Ovary (tissue), 9 donors: Measurements from ENCODE around the gene TESMIN. TPM values are rescaled to one million over a fixed set of nuclear protein-coding genes. Genes with fewer than 3 reads are reported as not detected.

Experiments
- DNase-seq, 5 donors: peaks; one replicate each; pipeline ENCODE4 v3.0.0-alpha.2; 2019 to 2020
- H3K27ac ChIP-seq, 2 donors: fragments of 200-600 bp; one replicate each; pipeline versions ENCODE4 v1.5.1 to v1.8.0; 2019 to 2022
- H3K27me3 ChIP-seq: fragments of 200-600 bp; one replicate; pipeline ENCODE4 v1.8.0; 2022
- H3K36me3 ChIP-seq: fragments of 200-600 bp; sonication (generic); one replicate; pipeline ENCODE4 v1.5.1; 2019
- H3K4me1 ChIP-seq: one replicate; pipeline ENCODE4 v1.8.1; 2013; ENCODE audit warnings: mild to moderate bottlenecking, moderate library complexity; ENCODE audit not compliant: insufficient read depth
- H3K4me3 ChIP-seq: fragments of 200-600 bp; sonication (generic); one replicate; pipeline ENCODE4 v1.5.1; 2017
- H3K9me3 ChIP-seq, 2 donors: fragments of 200-600 bp in 1 of 2; sonication (generic) in 1 of 2; one replicate each; pipeline versions ENCODE4 v1.5.1 to v1.8.1; 2013 to 2019; ENCODE audit warnings: mild to moderate bottlenecking in 1 of 2, moderate library complexity in 1 of 2
- EP300 ChIP-seq: sonication (generic); formaldehyde crosslinking; IDR thresholded peaks from one replicate; pipeline ENCODE4 v1.6.1; 2017; ENCODE audit warnings: antibody characterized with exemption
- POLR2A ChIP-seq: fragments of 450-650 bp; IDR thresholded peaks from one replicate; pipeline ENCODE4 v1.6.1; 2017; ENCODE audit warnings: antibody characterized with exemption, mild to moderate bottlenecking, moderate library complexity
- WGBS, 3 donors: extraction: QIAGEN DNeasy Blood & Tissue Kit in 1 of 3; methylation state at CpG; one replicate each; pipeline versions ENCODE4 v1.1.5 to v1.1.7; 2013 to 2017; 5-methylcytosine and 5-hydroxymethylcytosine counted together
- intact Hi-C, 4 donors: fragments of 100-400 bp; cut with DNase I; formaldehyde crosslinking; loops; one replicate each; pipeline versions ENCODE4 v1.11.0 to v1.15.1; 2022 to 2023
- polyA plus RNA-seq, 2 donors: library from polyadenylated mRNA; stranded (reverse); fragments of 200-250 nt in 1 of 2; fragments of 350-450 nt in 1 of 2; fragmentation: Illumina TruSeq in 1 of 2; extraction: RNeasy Lipid Tissue Mini Kit (QIAGEN cat#74804) in 1 of 2; gene quantifications; one replicate each; pipeline ENCODE4 v1.2.3, GENCODE V29; 2013 to 2014
- total RNA-seq, 7 donors: library from RNA; depleted of rRNA in 2 of 7; stranded (reverse); fragments of >200 nt in 2 of 7; fragmentation: NEBNext Ultra II Directional in 3 of 7; extraction: Animal tissue kit (Norgen Biotek cat#: 25700) in 3 of 7; gene quantifications; one replicate each; pipeline versions ENCODE4 v1.1.0 to v1.2.4, GENCODE V29; 2016 to 2023
- TF ChIP-seq, protein P1 (sequence below), 3 donors: fragments of 450-650 bp in 2 of 3; fragments of 200-600 bp in 1 of 3; IDR thresholded peaks; one replicate each; pipeline versions ENCODE4 v1.5.1 to v1.8.0; 2016 to 2022; ENCODE audit warnings: antibody characterized with exemption in 3 of 3, mild to moderate bottlenecking in 1 of 3
- donor health status: DM: no; HTN: no; CAD: no; lungs with moderate emphysema.
- donor health status: DM: no; HTN: no; CAD: no.
- donor health status: Bipolar disorder and iron deficiency.
- donor health status: DM: yes; HTN: yes; CAD: no.
- donor health status: DM: no; HTN: no; CAD: no.
- donor health status: DM: yes; HTN: yes; CAD: no.

Gene TESMIN
- total and polyA plus RNA-seq, 9 donors: 1.1 to 4.1 (median 1.7) TPM

DNA sequence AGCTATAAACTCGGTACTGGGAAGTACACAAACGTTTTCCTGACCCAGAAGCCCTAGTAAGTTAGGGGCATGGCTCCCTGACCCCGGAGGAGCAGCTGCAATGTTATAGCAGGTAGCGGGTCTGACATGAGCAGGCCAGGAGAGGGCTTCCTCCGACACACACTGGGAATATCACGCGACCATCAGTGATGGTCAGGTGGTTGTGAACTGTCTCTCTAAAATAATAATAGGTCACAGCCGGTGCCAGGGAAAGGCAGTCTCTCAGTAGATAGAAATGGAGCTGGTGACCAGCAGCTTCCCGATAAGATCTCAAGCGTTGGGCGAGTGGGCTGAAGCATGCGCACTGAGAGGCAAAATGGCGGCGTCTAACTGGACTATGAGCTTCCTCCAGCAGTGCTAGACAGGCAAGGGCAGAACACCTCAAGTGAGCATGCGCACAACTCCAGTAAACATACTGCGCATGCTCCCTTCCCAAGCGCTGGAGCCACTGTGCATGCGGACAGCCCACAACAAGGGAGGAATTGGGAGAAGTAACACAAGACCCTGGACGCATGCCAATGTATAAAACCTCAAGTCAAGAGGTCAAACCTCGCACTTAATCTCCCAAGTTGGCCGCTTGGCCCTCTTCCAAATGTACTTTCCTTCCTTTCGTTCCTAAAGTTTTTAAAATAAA is 22.3 kb upstream of the TESMIN start:
- Histone ChIP-seq H3K27me3 (no peaks in the 10 kb centered on the region), H3K4me3 (no peak overlapping the region), H3K4me1 (peaks cover 4% of the 10 kb centered on the region), H3K9me3 (no peaks in the 10 kb centered on the region), H3K27ac (no peak overlapping the region), H3K36me3 (no peaks in the 10 kb centered on the region)
- intact Hi-C loops: no loop called here
- 77 to 81% (median 77%) methylated on average over 22 of the region's 22 CpGs for WGBS, 3 donors
- no peak for DNase-seq
- TF ChIP-seq EP300: no peak
- TF ChIP-seq, protein P1, sequence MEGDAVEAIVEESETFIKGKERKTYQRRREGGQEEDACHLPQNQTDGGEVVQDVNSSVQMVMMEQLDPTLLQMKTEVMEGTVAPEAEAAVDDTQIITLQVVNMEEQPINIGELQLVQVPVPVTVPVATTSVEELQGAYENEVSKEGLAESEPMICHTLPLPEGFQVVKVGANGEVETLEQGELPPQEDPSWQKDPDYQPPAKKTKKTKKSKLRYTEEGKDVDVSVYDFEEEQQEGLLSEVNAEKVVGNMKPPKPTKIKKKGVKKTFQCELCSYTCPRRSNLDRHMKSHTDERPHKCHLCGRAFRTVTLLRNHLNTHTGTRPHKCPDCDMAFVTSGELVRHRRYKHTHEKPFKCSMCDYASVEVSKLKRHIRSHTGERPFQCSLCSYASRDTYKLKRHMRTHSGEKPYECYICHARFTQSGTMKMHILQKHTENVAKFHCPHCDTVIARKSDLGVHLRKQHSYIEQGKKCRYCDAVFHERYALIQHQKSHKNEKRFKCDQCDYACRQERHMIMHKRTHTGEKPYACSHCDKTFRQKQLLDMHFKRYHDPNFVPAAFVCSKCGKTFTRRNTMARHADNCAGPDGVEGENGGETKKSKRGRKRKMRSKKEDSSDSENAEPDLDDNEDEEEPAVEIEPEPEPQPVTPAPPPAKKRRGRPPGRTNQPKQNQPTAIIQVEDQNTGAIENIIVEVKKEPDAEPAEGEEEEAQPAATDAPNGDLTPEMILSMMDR (IDR thresholded peaks at IDR 0.05): no peak
- TF ChIP-seq POLR2A: no peak

DNA sequence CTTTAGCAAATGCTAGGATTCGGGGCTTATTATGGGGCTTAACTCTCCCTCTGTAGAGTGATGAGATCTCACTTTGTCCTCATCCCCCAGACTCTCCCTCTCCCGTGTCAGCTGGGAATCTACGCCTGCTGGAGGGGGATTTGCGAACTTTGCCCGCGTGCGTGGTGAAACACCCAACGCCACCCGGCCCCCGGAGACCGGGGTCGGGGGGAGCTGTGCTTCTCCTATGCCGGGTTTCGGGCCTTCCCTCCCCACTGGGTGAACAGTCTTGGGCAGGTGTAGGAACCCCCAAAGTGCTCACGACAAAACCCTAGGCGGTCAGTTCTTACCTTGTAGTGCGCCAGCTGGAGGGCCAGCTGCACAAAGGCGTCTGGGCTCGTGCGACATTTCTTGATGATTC is 21.6 kb upstream of the TESMIN start:
- WGBS, 3 donors: 92 to 95% (median 94%) methylated on average over 20 of the region's 20 CpGs
- Histone ChIP-seq H3K27ac (no peak overlapping the region), H3K36me3 (no peaks in the 10 kb centered on the region), H3K4me1 (peaks cover 2% of the 10 kb centered on the region), H3K27me3 (no peaks in the 10 kb centered on the region), H3K4me3 (no peak overlapping the region), H3K9me3 (no peaks in the 10 kb centered on the region)
- DNase-seq: no peak
- intact Hi-C loops: no loop called here
- TF ChIP-seq EP300 (no peak), POLR2A (no peak)
- TF ChIP-seq, protein P1 (IDR thresholded peaks at IDR 0.05): no peak

DNA sequence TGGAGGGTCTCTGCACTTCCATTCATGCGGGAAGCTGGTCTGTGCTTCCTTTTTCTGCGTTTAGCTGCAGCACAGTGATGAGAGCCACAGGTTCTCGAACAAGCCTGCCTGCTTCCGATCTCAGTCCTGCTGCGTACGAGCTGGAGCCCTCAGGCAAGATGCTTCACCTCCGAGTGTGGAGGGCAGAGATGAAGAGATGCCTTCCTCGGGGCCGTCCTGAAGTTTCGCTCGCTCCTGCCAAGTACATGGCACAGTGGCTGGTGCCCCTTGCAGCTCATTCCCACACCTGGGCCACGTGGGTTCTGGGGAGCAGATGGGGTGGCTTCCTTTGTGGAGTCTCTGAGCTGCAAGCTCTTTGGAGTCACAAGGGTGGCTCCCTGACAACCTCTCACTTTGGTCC is 19.5 kb upstream of the TESMIN start:
- no peaks in the 10 kb centered on the region for H3K27me3 ChIP-seq
- no peak for TF ChIP-seq POLR2A
- TF ChIP-seq EP300: no peak
- TF ChIP-seq, protein P1 (IDR thresholded peaks at IDR 0.05): no peak
- DNase-seq: no peak
- H3K4me3 ChIP-seq: no peak overlapping the region
- 89 to 92% (median 90%) methylated on average over 12 of the region's 12 CpGs for WGBS, 3 donors
- no peak overlapping the region for H3K27ac ChIP-seq
- H3K9me3 ChIP-seq: no peaks in the 10 kb centered on the region
- H3K36me3 ChIP-seq: no peaks in the 10 kb centered on the region
- intact Hi-C loops: no loop called here
- no peaks in the 10 kb centered on the region for H3K4me1 ChIP-seq

DNA sequence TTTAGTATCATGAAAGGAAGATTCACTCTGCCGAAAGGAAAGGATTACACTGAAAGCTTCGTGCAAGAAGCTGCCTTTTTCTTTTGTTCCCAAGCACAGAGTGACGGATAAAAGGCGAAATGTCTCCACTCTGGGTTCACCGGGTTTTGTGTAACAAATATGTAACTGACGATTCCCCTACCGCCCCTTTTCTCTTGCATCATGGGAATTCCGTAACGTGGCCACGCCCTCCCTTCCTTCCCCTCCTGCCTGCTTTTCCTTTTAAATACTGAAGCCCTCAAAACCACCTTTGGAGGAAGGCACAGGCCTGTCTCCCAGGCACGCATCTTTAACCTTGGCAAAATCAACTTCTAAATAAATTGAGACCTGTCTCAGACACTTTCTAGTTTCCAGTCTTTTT is 16.4 kb upstream of the TESMIN start:
- TF ChIP-seq, protein P1 (IDR thresholded peaks at IDR 0.05): no peak
- TF ChIP-seq EP300 (no peak), POLR2A (no peak)
- Histone ChIP-seq H3K27me3 (no peaks in the 10 kb centered on the region), H3K27ac (no peak overlapping the region), H3K4me3 (no peak overlapping the region), H3K4me1 (no peaks in the 10 kb centered on the region), H3K9me3 (no peaks in the 10 kb centered on the region), H3K36me3 (no peaks in the 10 kb centered on the region)
- DNase-seq: no peak
- 91 to 96% (median 95%) methylated on average over 11 of the region's 11 CpGs for WGBS, 3 donors
- intact Hi-C loops: loop anchor here in 1 of 4 donors (2.0 kb wide), 1 partner anchor 23 kb away; no protein-coding TSS in a partner anchor
